Measurements from ENCODE around the gene MTMR3. TPM values are rescaled to one million over a fixed set of nuclear protein-coding genes. Genes with fewer than 3 reads are reported as not detected.

MTMR3 gene
- total and polyA plus RNA-seq, 12 donors = 23.5 to 80.7 (median 40.9) TPM

DNA sequence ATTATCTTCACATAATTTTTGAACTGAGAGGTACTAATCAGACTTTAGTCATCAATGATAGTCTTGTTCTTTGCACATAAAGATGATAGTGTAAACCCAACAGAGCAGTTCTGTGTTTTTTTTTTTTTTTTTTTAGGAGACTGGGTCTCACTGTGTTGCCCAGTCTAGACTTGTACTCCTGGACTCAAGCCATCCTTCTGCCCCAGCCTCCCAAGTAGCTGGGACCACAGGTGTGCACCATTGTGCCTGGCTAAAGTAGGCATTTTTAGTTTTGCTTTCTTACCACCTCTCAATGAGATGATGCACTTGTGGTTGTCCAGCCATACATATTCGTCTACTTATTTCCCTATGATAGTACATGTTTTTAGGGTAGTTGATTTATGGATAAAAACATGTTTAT, 50.6 kb downstream of the MTMR3 start:
- 97 to 100% (median 100%) methylated on average over 1 of the region's 1 CpG for WGBS, 4 donors
- Histone ChIP-seq H3K36me3 (replicated peaks in 1 of 2) (no peaks in the 10 kb centered on the region), H3K27me3 (no peaks in the 10 kb centered on the region), H3K4me3 (no peak overlapping the region), H3K9me3 (replicated peaks in 1 of 3) (no peaks in the 10 kb centered on the region), H3K4me1 (replicated peaks in 1 of 2) (peaks cover 20 to 58% of the 10 kb centered on the region in 2 donors), H3K27ac (no peak overlapping the region)
- TF ChIP-seq POLR2A (IDR thresholded peaks at IDR 0.05) = no peak
- TF ChIP-seq, protein P1, sequence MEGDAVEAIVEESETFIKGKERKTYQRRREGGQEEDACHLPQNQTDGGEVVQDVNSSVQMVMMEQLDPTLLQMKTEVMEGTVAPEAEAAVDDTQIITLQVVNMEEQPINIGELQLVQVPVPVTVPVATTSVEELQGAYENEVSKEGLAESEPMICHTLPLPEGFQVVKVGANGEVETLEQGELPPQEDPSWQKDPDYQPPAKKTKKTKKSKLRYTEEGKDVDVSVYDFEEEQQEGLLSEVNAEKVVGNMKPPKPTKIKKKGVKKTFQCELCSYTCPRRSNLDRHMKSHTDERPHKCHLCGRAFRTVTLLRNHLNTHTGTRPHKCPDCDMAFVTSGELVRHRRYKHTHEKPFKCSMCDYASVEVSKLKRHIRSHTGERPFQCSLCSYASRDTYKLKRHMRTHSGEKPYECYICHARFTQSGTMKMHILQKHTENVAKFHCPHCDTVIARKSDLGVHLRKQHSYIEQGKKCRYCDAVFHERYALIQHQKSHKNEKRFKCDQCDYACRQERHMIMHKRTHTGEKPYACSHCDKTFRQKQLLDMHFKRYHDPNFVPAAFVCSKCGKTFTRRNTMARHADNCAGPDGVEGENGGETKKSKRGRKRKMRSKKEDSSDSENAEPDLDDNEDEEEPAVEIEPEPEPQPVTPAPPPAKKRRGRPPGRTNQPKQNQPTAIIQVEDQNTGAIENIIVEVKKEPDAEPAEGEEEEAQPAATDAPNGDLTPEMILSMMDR (IDR thresholded peaks at IDR 0.05) = no peak
- intact Hi-C loops (cut with DNase I) = no loop called here
- DNase-seq = no peak

DNA sequence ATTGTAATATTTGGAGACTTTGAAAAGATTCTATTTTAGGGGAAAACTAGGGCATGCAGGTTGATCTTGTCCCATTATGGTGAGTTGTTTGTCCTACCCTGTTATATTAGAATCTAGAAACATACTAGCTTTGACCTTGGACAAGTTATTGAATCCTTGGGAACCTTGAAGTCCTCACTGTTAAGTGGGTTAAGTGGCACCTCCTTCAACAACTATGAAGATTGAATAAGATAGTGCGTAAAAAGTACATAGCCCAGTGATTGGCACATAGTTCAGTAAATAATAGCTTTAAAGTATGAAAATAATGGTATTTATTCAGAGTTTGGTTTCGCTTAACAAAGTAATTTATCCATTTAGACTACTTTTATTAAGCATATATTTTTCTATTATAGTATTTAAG, 51.6 kb downstream of the MTMR3 start:
- WGBS, 4 donors = 94 to 97% (median 95%) methylated on average over 2 of the region's 2 CpGs
- intact Hi-C loops (cut with DNase I) = no loop called here
- H3K4me1 ChIP-seq (replicated peaks in 1 of 2) = peaks cover 20 to 59% of the 10 kb centered on the region in 2 donors

DNA sequence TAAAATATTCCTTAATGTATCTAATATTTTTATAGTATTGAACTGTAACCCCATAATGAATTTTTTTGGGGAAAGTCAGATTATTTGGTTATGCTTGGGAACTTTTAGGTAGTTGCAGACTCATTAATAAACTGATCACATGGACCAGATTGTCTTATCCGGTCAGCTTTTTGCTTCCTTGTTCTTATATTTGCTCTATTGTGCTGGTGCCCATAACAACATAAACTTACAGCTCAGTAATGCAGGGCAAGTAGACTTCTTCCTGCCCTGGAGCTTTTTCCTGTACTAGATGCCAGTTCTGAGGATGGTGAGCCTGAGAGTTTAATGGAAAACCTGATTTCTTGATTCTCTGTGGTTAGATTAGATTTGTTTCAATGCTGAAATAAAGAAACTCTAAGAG, 53.2 kb downstream of the MTMR3 start:
- Histone ChIP-seq H3K4me1 (replicated peaks in 1 of 2) (peaks cover 22 to 62% of the 10 kb centered on the region in 2 donors), H3K36me3 (replicated peaks in 1 of 2) (no peaks in the 10 kb centered on the region), H3K9me3 (replicated peaks in 1 of 3) (no peaks in the 10 kb centered on the region), H3K27me3 (no peaks in the 10 kb centered on the region), H3K4me3 (no peak overlapping the region), H3K27ac (peak overlapping the region in 1 of 5 donors; percentile 20)
- DNase-seq = no peak
- 52 to 73% (median 66%) methylated on average over 1 of the region's 1 CpG for WGBS, 4 donors
- intact Hi-C loops (cut with DNase I) = no loop called here
- TF ChIP-seq, protein P1 (IDR thresholded peaks at IDR 0.05) = no peak
- no peak for TF ChIP-seq POLR2A (IDR thresholded peaks at IDR 0.05)

More for the DNA sequence above, 51.6 kb downstream of the MTMR3 start:
- no peaks in the 10 kb centered on the region for H3K27me3 ChIP-seq
- H3K4me3 ChIP-seq = no peak overlapping the region
- H3K27ac ChIP-seq = no peak overlapping the region
- no peaks in the 10 kb centered on the region for H3K36me3 ChIP-seq (replicated peaks in 1 of 2)
- H3K9me3 ChIP-seq (replicated peaks in 1 of 3) = no peaks in the 10 kb centered on the region
- TF ChIP-seq POLR2A (IDR thresholded peaks at IDR 0.05) = no peak
- TF ChIP-seq, protein P1 (IDR thresholded peaks at IDR 0.05) = no peak
- no peak for DNase-seq

DNA sequence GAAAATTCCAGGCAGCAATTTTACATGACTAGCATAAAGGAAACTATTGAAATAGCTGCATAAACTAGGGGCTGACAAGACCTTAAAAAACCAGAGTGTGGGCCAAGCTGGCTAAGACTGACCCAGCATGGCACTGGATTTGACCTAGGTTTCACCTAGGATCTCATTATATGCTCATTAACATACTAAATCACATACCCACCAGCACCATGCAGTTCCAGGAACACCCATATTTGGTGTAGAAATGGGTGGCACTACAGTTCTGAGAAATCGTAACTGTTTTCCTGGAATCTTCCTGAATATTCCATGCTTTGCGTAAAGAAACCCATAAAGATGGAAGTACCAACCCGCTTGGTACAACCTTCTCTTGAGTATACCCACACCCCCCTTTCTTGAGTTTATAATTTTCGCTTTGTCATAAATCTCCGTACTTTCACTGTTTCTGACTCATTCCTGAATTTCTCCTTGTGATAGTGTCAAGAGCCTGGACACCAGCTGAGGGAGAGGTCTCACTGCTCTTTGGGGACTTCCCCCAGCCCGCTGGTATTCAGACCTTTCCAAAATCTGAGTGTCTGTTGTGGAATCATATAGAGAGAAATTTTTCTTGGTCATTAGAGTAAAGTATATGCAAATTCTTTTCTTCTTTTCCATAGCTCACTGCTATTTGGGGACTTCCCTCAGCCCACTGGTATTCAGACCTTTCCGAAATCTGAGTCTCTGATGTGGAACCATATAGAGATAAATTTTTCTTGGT, 55.1 kb downstream of the MTMR3 start:
- H3K4me1 ChIP-seq (replicated peaks in 1 of 2) = peaks cover 10 to 48% of the 10 kb centered on the region in 2 donors
- H3K4me3 ChIP-seq = no peak overlapping the region
- H3K36me3 ChIP-seq (replicated peaks in 1 of 2) = no peaks in the 10 kb centered on the region
- peak in 1 of 7 donors; percentile 24 for DNase-seq
- no peaks in the 10 kb centered on the region for H3K9me3 ChIP-seq (replicated peaks in 1 of 3)
- H3K27ac ChIP-seq = no peak overlapping the region
- intact Hi-C loops (cut with DNase I) = no loop called here
- no peak for TF ChIP-seq POLR2A (IDR thresholded peaks at IDR 0.05)
- TF ChIP-seq, protein P1 (IDR thresholded peaks at IDR 0.05) = no peak
- WGBS, 4 donors = 73 to 82% (median 76%) methylated on average over 7 of the region's 7 CpGs
- no peaks in the 10 kb centered on the region for H3K27me3 ChIP-seq

All from adrenal gland (tissue), 12 donors.